Endothelial cell of umbilical vein (primary cell): ENCODE results near the gene MAT2A.

ENCODE experiments used
- EZH2 ChIP-seq: IDR thresholded peaks from 2 replicates; pipeline ENCODE4 v1.6.1; 2012; ENCODE audit warnings: borderline replicate concordance, low read depth, mild to moderate bottlenecking, moderate library complexity, low read length, inconsistent platforms; ENCODE audit not compliant: severe bottlenecking
- FOS ChIP-seq: IDR thresholded peaks from 2 replicates; pipeline ENCODE4 v1.6.1; 2011; ENCODE audit warnings: mild to moderate bottlenecking, low read length, moderate library complexity, borderline replicate concordance; ENCODE audit not compliant: insufficient read depth
- JUN ChIP-seq: IDR thresholded peaks from 2 replicates; pipeline ENCODE4 v1.6.1; 2011; ENCODE audit warnings: borderline replicate concordance, low read depth; ENCODE audit not compliant: insufficient read length, insufficient read depth
- MYC ChIP-seq: IDR thresholded peaks from one replicate; pipeline ENCODE4 v1.6.1; 2011; ENCODE audit warnings: mild to moderate bottlenecking, low read depth, low read length
- POLR2A ChIP-seq: IDR thresholded peaks from 2 replicates; pipeline ENCODE4 v1.6.1; 2012; ENCODE audit warnings: low read depth, mild to moderate bottlenecking, control low read depth, low read length
- POLR2AphosphoS5 ChIP-seq: IDR thresholded peaks from 2 replicates; pipeline ENCODE4 v1.6.1; 2012; ENCODE audit warnings: low read depth, mild to moderate bottlenecking, control low read depth, low read length, moderate library complexity; ENCODE audit not compliant: insufficient read depth
- TF ChIP-seq, protein P1 (sequence below), 2 donors: IDR thresholded peaks; 1 replicate in 1 of 2; 2 replicates in 1 of 2; pipeline ENCODE4 v1.5.1; 2011; ENCODE audit warnings: low read length in 2 of 2, mild to moderate bottlenecking in 2 of 2, moderate library complexity in 2 of 2, control low read depth in 1 of 2, inconsistent platforms in 1 of 2, low read depth in 1 of 2; ENCODE audit not compliant: insufficient read depth in 1 of 2; ENCODE audit errors: extremely low read depth in 1 of 2
- TF ChIP-seq, protein P2 (sequence below): IDR thresholded peaks from 2 replicates; pipeline ENCODE4 v1.6.1; 2011; ENCODE audit not compliant: insufficient read depth, insufficient read length

DNA sequence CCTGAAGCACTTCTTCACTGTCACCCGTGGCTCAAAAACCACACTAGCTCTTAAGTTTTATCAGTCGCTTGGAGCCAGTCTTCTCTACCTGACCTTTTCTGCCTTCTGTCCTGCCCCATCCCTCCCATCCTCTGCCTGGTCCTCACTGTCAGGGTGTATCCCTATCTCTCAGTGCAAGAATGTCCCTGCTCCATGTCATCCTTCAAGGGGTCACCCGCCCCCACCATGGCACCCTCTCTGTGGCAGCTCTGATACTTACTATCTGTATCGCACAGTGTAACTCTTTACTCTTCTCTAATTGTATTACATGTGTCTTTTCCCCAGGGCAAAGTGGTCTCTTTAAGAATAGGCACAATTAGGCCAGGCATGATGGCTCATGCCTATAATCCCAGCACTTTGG lies 49.7 kb downstream of the MAT2A start:
- TF ChIP-seq POLR2AphosphoS5 (no peak), POLR2A (no peak), JUN (no peak), EZH2 (no peak), MYC (no peak), FOS (no peak)
- TF ChIP-seq, protein P1, sequence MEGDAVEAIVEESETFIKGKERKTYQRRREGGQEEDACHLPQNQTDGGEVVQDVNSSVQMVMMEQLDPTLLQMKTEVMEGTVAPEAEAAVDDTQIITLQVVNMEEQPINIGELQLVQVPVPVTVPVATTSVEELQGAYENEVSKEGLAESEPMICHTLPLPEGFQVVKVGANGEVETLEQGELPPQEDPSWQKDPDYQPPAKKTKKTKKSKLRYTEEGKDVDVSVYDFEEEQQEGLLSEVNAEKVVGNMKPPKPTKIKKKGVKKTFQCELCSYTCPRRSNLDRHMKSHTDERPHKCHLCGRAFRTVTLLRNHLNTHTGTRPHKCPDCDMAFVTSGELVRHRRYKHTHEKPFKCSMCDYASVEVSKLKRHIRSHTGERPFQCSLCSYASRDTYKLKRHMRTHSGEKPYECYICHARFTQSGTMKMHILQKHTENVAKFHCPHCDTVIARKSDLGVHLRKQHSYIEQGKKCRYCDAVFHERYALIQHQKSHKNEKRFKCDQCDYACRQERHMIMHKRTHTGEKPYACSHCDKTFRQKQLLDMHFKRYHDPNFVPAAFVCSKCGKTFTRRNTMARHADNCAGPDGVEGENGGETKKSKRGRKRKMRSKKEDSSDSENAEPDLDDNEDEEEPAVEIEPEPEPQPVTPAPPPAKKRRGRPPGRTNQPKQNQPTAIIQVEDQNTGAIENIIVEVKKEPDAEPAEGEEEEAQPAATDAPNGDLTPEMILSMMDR (IDR thresholded peaks at IDR 0.05; ENCODE audit: extremely low read depth in 1 of 2, insufficient read depth in 1 of 2, low read depth in 1 of 2, low read length in 2 of 2): no peak
- TF ChIP-seq, protein P2, sequence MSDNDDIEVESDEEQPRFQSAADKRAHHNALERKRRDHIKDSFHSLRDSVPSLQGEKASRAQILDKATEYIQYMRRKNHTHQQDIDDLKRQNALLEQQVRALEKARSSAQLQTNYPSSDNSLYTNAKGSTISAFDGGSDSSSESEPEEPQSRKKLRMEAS: no peak
